K562 (cell line): ENCODE results near the gene TTBK2. TPM values are rescaled to one million over a fixed set of nuclear protein-coding genes. Genes with fewer than 3 reads are reported as not detected.

Source experiments
- ATAC-seq: fragments of 200-7000 bp; cut with Tn5 transposase; 3 replicates; pipeline ENCODE4 v1.9.1; 2020; ENCODE audit warnings: moderate library complexity
- BruUV-seq: library from RNA; stranded (reverse); fragments of 400-500 nt; replicated peaks from 2 replicates; lab custom pipeline; 2021; lab: Mats Ljungman, UMichigan
- CTCF ChIA-PET: fragments of 300-600 bp; formaldehyde crosslinking; extraction: SDS; loops from one replicate; lab custom pipeline; 2021; ENCODE audit warnings: low intra/inter-chr PET ratio; lab: Yijun Ruan, JAX
- POLR2A ChIA-PET: fragments of 300-600, 350-650 bp; sonication (Branson Sonifier 250); formaldehyde crosslinking; extraction: SDS; loops from one replicate; lab custom pipeline; 2021; ENCODE audit warnings: antibody characterized with exemption, inconsistent platforms; lab: Yijun Ruan, JAX
- DNase-seq, 4 experiments: peaks; one replicate each; pipeline versions ENCODE4 v3.0.0 to v3.0.0-alpha.2; 2011 to 2018; ENCODE audit warnings: low spot score in 3 of 4, mixed read lengths in 3 of 4; ENCODE audit errors: extremely low read depth in 1 of 4
- FAIRE-seq: peaks from 2 replicates; lab custom pipeline; 2011; peaks lifted over from hg19 to GRCh38; lab: Jason Lieb, UNC
- H2AFZ ChIP-seq: 2 replicates; pipeline ENCODE4 v1.6.0; 2011; ENCODE audit warnings: low read depth, low read length, control low read depth, inconsistent platforms
- H3K27ac ChIP-seq: fragments of 200-600 bp; 3 replicates; pipeline ENCODE4 v1.8.0; 2011; ENCODE audit warnings: low read depth, mild to moderate bottlenecking, control low read depth, inconsistent platforms, low read length, moderate library complexity, mixed read lengths; ENCODE audit errors: extremely low read depth
- H3K27me3 ChIP-seq, 2 experiments: fragments of 300-600 bp in 1 of 2; 2 replicates in 1 of 2; 3 replicates in 1 of 2; pipeline versions ENCODE4 v1.6.0 to v1.8.0; 2011; ENCODE audit warnings: inconsistent platforms in 2 of 2, low read length in 2 of 2, mild to moderate bottlenecking in 1 of 2, mixed read lengths in 1 of 2, moderate library complexity in 1 of 2; ENCODE audit not compliant: control insufficient read depth in 2 of 2, insufficient read depth in 2 of 2
- H3K36me3 ChIP-seq: fragments of 300-600 bp; 3 replicates; pipeline ENCODE4 v1.8.0; 2011; ENCODE audit warnings: mild to moderate bottlenecking, low read length, inconsistent platforms; ENCODE audit not compliant: control insufficient read depth, insufficient read depth
- H3K4me1 ChIP-seq, 2 experiments: fragments of 200-600 bp in 1 of 2; replicated peaks in 1 of 2; 2 replicates in 1 of 2; 3 replicates in 1 of 2; pipeline versions ENCODE4 v1.5.1 to v1.8.0; 2011; ENCODE audit warnings: inconsistent platforms in 2 of 2, low read length in 2 of 2, mild to moderate bottlenecking in 1 of 2, mixed read lengths in 1 of 2, moderate library complexity in 1 of 2; ENCODE audit not compliant: control insufficient read depth in 2 of 2, insufficient read depth in 2 of 2
- H3K4me2 ChIP-seq: 2 replicates; pipeline ENCODE4 v1.6.1; 2011; ENCODE audit warnings: low read length, control low read depth, inconsistent platforms, mixed read lengths; ENCODE audit not compliant: insufficient read depth
- H3K4me3 ChIP-seq: fragments of 200-600 bp; sonication (generic), shearing (Covaris generic); 2 replicates; pipeline ENCODE4 v1.5.1; 2016; ENCODE audit warnings: control low read depth, inconsistent platforms
- H3K79me2 ChIP-seq: fragments of 200-600 bp; 3 replicates; pipeline ENCODE4 v1.8.0; 2011; ENCODE audit warnings: low read length, inconsistent platforms; ENCODE audit not compliant: control insufficient read depth, insufficient read depth
- H3K9ac ChIP-seq, 2 experiments: 2 replicates each; pipeline versions ENCODE4 v1.6.0 to v1.6.1; 2011; ENCODE audit warnings: low read depth in 2 of 2, low read length in 2 of 2, control low read depth in 1 of 2, inconsistent platforms in 1 of 2, mild to moderate bottlenecking in 1 of 2, mixed read lengths in 1 of 2; ENCODE audit not compliant: insufficient read depth in 1 of 2
- H3K9me1 ChIP-seq: one replicate; pipeline ENCODE4 v1.6.0; 2011; ENCODE audit warnings: inconsistent platforms, mild to moderate bottlenecking, low read length, moderate library complexity; ENCODE audit not compliant: control insufficient read depth, insufficient read depth
- H3K9me3 ChIP-seq: replicated peaks from 2 replicates; pipeline ENCODE4 v1.5.1; 2011; ENCODE audit warnings: low read depth, low read length, inconsistent platforms; ENCODE audit not compliant: control insufficient read depth, insufficient read depth
- H4K20me1 ChIP-seq: replicated peaks from 2 replicates; pipeline ENCODE4 v1.6.1; 2011; ENCODE audit warnings: low read length, inconsistent platforms, mixed read lengths; ENCODE audit not compliant: control insufficient read depth, insufficient read depth
- BRCA1 ChIP-seq, 2 experiments: fragments of 450-650 bp in 1 of 2; sonication (generic) in 1 of 2; formaldehyde crosslinking in 1 of 2; IDR thresholded peaks; 2 replicates each; pipeline versions ENCODE4 v1.5.0 to v1.6.1; 2017 to 2020; ENCODE audit warnings: mild to moderate bottlenecking in 1 of 2, missing genetic modification reagents in 1 of 2
- DIDO1 ChIP-seq: fragments of 450-650 bp; IDR thresholded peaks from 2 replicates; pipeline ENCODE4 v1.6.1; 2016; ENCODE audit warnings: low read depth, missing biosample characterization, missing genetic modification characterization
- L3MBTL2 ChIP-seq: fragments of 450-650 bp; IDR thresholded peaks from 2 replicates; pipeline ENCODE4 v1.6.1; 2016; ENCODE audit warnings: mild to moderate bottlenecking, moderate library complexity
- POLR2B ChIP-seq: fragments of 450-650 bp; IDR thresholded peaks from 2 replicates; pipeline ENCODE4 v1.6.1; 2018; ENCODE audit warnings: low read depth; ENCODE audit not compliant: partially characterized antibody
- ZNF699 ChIP-seq: fragments of 250-450 bp; sonication (Bioruptor Pico); IDR thresholded peaks from 2 replicates; pipeline ENCODE4 v1.8.0; 2021; ENCODE audit warnings: mild to moderate bottlenecking, moderate library complexity; ENCODE audit not compliant: insufficient replicate concordance
- WGBS: fragments of 100-300 bp; shearing (Covaris generic); methylation state at CpG from one replicate; pipeline ENCODE4 v1.1.6; 2016; ENCODE audit warnings: low coverage, mixed read lengths; ENCODE audit not compliant: insufficient coverage; ENCODE audit errors: missing lambda C conversion rate; 5-methylcytosine and 5-hydroxymethylcytosine counted together
- in situ Hi-C: fragments of 300-500 bp; cut with MboI; formaldehyde crosslinking; loops from 4 replicates; pipeline ENCODE4 v1.15.0; 2018; ENCODE audit warnings: inconsistent platforms, mixed read lengths
- intact Hi-C: fragments of 100-400 bp; cut with micrococcal nuclease; formaldehyde crosslinking; loops from 2 replicates; pipeline ENCODE4 v1.14.2; 2022
- polyA plus RNA-seq, 8 experiments: library from polyadenylated mRNA; depleted of rRNA in 4 of 8; stranded (reverse) in 5 of 8; unstranded in 3 of 8; fragments of >200 nt; fragmentation: Nextera tagmentation in 2 of 8; fragmentation: Illumina TruSeq in 1 of 8; extraction: Ambion mirVana in 2 of 8; extraction: Trizol in 1 of 8; gene quantifications; 2 replicates each; pipeline versions ENCODE4 v1.2.1 to v1.2.3, GENCODE V29; 2011 to 2014; ENCODE audit warnings: inconsistent platforms in 1 of 8, missing spikeins in 1 of 8
- total RNA-seq, 7 experiments: library from RNA; depleted of rRNA in 6 of 7; stranded (reverse); fragments of >200 nt in 6 of 7; fragmentation: Illumina TruSeq in 2 of 7; extraction: Trizol in 2 of 7; gene quantifications; 2 replicates each; pipeline versions ENCODE4 v1.2.1 to v1.2.3, GENCODE V29; 2011 to 2021; ENCODE audit warnings: low replicate concordance in 1 of 7
- TF ChIP-seq, protein P1 (sequence below): fragments of 250-450 bp; sonication (Bioruptor Pico); IDR thresholded peaks from 2 replicates; pipeline ENCODE4 v1.5.0; 2021
- TF ChIP-seq, protein P2 (sequence below), 2 experiments: fragments of 450-650 bp in 1 of 2; IDR thresholded peaks; 2 replicates each; pipeline ENCODE4 v1.6.1; 2011 to 2017; ENCODE audit warnings: low read depth in 2 of 2, antibody characterized with exemption in 1 of 2, borderline replicate concordance in 1 of 2, low read length in 1 of 2, mild to moderate bottlenecking in 1 of 2, mixed read lengths in 1 of 2; ENCODE audit not compliant: control insufficient read depth in 1 of 2
- TF ChIP-seq, protein P3 (sequence below), 2 experiments: fragments of 450-650 bp; formaldehyde crosslinking in 1 of 2; IDR thresholded peaks; 2 replicates each; pipeline versions ENCODE4 v1.4.0 to v1.6.1; 2014 to 2020; ENCODE audit warnings: mild to moderate bottlenecking in 2 of 2, borderline replicate concordance in 1 of 2, low read depth in 1 of 2

The TTBK2 gene
- total and polyA plus RNA-seq, 9 of the 15 experiments (the other 6 are each of a cell fraction or from before 2014, with no cell fraction given), result 0.89 to 8.0 (median 4.8) TPM

DNA sequence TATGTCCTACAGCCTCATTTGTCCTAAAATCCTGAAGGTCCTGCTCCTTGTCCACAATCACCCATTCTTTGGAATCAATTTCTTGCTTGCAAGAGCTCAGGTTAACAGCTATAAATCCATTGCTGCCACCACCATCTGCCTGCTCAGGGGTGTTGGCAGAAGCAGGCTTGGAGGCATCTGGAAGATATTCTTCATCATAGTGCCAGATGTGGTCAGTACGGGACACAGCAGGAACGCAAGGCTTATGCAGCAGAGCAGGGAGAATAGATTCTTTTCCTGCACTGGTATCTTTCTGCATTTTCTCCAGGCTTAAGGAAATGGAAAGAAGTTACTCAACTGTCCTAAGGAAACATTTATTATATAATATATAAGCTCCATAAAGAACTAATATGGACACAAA, 145.2 kb downstream of the TTBK2 start (continued):
- TF ChIP-seq, protein P1, sequence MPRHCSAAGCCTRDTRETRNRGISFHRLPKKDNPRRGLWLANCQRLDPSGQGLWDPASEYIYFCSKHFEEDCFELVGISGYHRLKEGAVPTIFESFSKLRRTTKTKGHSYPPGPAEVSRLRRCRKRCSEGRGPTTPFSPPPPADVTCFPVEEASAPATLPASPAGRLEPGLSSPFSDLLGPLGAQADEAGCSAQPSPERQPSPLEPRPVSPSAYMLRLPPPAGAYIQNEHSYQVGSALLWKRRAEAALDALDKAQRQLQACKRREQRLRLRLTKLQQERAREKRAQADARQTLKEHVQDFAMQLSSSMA, result no peak
- TF ChIP-seq POLR2B, result no peak
- TF ChIP-seq, all 486 proteins: peak for 0

DNA sequence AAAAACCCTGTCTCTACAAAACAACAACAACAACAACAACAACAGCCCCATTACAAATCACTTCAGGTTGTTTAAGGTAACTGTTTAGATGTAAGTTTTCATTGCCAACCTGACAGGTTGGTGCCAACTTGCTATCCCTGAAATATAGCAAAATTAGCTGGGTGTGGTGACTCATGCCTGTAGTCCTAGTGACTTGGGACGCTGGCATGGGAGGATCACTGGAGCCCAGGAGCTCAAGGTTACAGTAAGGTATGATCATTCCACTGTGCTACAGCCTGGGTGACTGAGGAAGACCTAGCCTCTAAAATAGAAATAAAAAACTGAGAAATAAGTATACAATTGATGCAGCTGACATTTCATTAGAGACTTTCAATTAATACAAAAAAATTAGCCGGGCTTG, 147.7 kb downstream of the TTBK2 start:
- no peak for FAIRE-seq
- no peak overlapping the region for H2AFZ ChIP-seq
- no peak overlapping the region for H3K9ac ChIP-seq
- no peak overlapping the region for H3K4me2 ChIP-seq
- H4K20me1 ChIP-seq, result no peaks in the 10 kb centered on the region
- H3K4me3 ChIP-seq, result no peak overlapping the region
- ChIA-PET POLR2A (interaction anchor here (0.7 kb wide), 1 partner anchor 209 kb away, joined by 3 read pairs; no protein-coding TSS in a partner anchor), CTCF (no interaction called here)
- peaks cover 8% of the 10 kb centered on the region; the same call in 2 of the 3 replicates for H3K36me3 ChIP-seq
- BruUV-seq, result no TSS peak
- no peaks in the 10 kb centered on the region for H3K4me1 ChIP-seq
- ATAC-seq, result no peak
- H3K79me2 ChIP-seq, result no peaks in the 10 kb centered on the region
- H3K9me1 ChIP-seq, result no peaks in the 10 kb centered on the region
- in situ Hi-C loops, result no loop called here
- H3K9me3 ChIP-seq, result no peaks in the 10 kb centered on the region
- H3K27ac ChIP-seq, result no peak overlapping the region
- 12% methylated on average over 2 of the region's 2 CpGs for WGBS
- DNase-seq, result no peak
- intact Hi-C loops, result no loop called here
- no peaks in the 10 kb centered on the region for H3K27me3 ChIP-seq
- TF ChIP-seq L3MBTL2 (no peak), ZNF699 (CRISPR knock-in tag) (no peak), BRCA1 (IDR thresholded peaks at IDR 0.05) (no peak), BRCA1 (CRISPR knock-in tag; IDR thresholded peaks at IDR 0.05) (no peak), POLR2B (no peak), DIDO1 (no peak)
- TF ChIP-seq, protein P2, sequence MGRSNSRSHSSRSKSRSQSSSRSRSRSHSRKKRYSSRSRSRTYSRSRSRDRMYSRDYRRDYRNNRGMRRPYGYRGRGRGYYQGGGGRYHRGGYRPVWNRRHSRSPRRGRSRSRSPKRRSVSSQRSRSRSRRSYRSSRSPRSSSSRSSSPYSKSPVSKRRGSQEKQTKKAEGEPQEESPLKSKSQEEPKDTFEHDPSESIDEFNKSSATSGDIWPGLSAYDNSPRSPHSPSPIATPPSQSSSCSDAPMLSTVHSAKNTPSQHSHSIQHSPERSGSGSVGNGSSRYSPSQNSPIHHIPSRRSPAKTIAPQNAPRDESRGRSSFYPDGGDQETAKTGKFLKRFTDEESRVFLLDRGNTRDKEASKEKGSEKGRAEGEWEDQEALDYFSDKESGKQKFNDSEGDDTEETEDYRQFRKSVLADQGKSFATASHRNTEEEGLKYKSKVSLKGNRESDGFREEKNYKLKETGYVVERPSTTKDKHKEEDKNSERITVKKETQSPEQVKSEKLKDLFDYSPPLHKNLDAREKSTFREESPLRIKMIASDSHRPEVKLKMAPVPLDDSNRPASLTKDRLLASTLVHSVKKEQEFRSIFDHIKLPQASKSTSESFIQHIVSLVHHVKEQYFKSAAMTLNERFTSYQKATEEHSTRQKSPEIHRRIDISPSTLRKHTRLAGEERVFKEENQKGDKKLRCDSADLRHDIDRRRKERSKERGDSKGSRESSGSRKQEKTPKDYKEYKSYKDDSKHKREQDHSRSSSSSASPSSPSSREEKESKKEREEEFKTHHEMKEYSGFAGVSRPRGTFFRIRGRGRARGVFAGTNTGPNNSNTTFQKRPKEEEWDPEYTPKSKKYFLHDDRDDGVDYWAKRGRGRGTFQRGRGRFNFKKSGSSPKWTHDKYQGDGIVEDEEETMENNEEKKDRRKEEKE (IDR thresholded peaks at IDR 0.05; ENCODE audit: borderline replicate concordance in 1 of 2, control insufficient read depth in 1 of 2, low read depth in 2 of 2, low read length in 1 of 2), result no peak
- TF ChIP-seq, protein P3, sequence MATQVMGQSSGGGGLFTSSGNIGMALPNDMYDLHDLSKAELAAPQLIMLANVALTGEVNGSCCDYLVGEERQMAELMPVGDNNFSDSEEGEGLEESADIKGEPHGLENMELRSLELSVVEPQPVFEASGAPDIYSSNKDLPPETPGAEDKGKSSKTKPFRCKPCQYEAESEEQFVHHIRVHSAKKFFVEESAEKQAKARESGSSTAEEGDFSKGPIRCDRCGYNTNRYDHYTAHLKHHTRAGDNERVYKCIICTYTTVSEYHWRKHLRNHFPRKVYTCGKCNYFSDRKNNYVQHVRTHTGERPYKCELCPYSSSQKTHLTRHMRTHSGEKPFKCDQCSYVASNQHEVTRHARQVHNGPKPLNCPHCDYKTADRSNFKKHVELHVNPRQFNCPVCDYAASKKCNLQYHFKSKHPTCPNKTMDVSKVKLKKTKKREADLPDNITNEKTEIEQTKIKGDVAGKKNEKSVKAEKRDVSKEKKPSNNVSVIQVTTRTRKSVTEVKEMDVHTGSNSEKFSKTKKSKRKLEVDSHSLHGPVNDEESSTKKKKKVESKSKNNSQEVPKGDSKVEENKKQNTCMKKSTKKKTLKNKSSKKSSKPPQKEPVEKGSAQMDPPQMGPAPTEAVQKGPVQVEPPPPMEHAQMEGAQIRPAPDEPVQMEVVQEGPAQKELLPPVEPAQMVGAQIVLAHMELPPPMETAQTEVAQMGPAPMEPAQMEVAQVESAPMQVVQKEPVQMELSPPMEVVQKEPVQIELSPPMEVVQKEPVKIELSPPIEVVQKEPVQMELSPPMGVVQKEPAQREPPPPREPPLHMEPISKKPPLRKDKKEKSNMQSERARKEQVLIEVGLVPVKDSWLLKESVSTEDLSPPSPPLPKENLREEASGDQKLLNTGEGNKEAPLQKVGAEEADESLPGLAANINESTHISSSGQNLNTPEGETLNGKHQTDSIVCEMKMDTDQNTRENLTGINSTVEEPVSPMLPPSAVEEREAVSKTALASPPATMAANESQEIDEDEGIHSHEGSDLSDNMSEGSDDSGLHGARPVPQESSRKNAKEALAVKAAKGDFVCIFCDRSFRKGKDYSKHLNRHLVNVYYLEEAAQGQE (IDR thresholded peaks at IDR 0.05; ENCODE audit: borderline replicate concordance), result no peak
- TF ChIP-seq, protein P3 (CRISPR knock-in tag; IDR thresholded peaks at IDR 0.05; ENCODE audit: low read depth), result no peak
